Measurements from ENCODE around the gene UQCRHL. TPM values are rescaled to one million over a fixed set of nuclear protein-coding genes. Genes with fewer than 3 reads are reported as not detected.

The UQCRHL gene
- total and polyA plus RNA-seq, 10 of the 15 experiments (the other 5 are each of a cell fraction or from before 2014, with no cell fraction given): 1.4 to 17.3 (median 5.7) TPM

DNA sequence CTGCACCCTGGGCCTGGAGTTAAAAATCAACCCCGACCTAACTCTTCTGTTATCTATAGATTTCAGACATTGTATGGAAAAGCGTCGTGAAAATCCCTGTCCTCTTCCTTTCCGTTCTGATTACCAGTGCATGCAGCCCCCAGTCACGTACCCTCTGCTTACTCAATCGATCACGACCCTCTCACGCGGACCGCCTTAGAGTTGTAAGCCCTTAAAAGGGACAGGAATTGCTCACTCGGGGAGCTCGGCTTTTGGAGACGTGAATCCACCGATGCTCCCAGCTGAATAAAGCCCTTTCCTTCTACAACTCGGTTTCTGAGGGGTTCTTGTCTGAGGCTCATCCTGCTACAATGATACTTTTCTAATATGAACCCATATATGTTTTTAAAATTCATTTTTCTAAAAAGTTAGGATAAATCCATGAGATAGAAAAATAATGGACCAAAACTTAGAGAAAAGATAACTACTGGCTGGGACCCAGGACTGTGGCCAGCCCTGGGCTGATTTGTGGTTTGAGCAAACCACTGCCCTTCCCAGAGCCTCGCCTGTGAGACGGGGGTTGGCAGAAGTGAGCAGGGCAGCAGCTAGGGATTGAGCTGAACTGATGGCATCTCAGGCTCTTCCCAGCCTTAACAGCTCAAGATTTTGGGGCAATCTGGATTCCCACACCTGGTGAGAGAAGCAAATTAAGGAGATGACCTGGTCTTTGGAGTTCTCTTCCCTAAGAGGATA lies 5.0 kb downstream of the UQCRHL start (continued):
- TF ChIP-seq, protein P1, sequence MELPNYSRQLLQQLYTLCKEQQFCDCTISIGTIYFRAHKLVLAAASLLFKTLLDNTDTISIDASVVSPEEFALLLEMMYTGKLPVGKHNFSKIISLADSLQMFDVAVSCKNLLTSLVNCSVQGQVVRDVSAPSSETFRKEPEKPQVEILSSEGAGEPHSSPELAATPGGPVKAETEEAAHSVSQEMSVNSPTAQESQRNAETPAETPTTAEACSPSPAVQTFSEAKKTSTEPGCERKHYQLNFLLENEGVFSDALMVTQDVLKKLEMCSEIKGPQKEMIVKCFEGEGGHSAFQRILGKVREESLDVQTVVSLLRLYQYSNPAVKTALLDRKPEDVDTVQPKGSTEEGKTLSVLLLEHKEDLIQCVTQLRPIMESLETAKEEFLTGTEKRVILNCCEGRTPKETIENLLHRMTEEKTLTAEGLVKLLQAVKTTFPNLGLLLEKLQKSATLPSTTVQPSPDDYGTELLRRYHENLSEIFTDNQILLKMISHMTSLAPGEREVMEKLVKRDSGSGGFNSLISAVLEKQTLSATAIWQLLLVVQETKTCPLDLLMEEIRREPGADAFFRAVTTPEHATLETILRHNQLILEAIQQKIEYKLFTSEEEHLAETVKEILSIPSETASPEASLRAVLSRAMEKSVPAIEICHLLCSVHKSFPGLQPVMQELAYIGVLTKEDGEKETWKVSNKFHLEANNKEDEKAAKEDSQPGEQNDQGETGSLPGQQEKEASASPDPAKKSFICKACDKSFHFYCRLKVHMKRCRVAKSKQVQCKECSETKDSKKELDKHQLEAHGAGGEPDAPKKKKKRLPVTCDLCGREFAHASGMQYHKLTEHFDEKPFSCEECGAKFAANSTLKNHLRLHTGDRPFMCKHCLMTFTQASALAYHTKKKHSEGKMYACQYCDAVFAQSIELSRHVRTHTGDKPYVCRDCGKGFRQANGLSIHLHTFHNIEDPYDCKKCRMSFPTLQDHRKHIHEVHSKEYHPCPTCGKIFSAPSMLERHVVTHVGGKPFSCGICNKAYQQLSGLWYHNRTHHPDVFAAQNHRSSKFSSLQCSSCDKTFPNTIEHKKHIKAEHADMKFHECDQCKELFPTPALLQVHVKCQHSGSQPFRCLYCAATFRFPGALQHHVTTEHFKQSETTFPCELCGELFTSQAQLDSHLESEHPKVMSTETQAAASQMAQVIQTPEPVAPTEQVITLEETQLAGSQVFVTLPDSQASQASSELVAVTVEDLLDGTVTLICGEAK (IDR thresholded peaks at IDR 0.05; ENCODE audit: borderline replicate concordance): no peak
- TF ChIP-seq POLR2AphosphoS2 (IDR thresholded peaks at IDR 0.05; ENCODE audit: low read depth, low read length) (no peak), CBX3 (IDR thresholded peaks at IDR 0.05; ENCODE audit: borderline replicate concordance, low read depth) (no peak), TCF3 (IDR thresholded peaks at IDR 0.05; ENCODE audit: borderline replicate concordance, insufficient read depth, low read depth, low read length) (no peak)
- TF ChIP-seq, protein P2, sequence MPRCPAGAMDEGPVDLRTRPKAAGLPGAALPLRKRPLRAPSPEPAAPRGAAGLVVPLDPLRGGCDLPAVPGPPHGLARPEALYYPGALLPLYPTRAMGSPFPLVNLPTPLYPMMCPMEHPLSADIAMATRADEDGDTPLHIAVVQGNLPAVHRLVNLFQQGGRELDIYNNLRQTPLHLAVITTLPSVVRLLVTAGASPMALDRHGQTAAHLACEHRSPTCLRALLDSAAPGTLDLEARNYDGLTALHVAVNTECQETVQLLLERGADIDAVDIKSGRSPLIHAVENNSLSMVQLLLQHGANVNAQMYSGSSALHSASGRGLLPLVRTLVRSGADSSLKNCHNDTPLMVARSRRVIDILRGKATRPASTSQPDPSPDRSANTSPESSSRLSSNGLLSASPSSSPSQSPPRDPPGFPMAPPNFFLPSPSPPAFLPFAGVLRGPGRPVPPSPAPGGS (IDR thresholded peaks at IDR 0.05; ENCODE audit: borderline replicate concordance, insufficient read depth, low read depth, low read length, poor library complexity, severe bottlenecking): no peak
